Measurements from ENCODE around the gene FAM169A.

Gene FAM169A

GRCh38 chr5:74738406-74738805, 127.8 kb downstream of the FAM169A start:
- Histone ChIP-seq H3K27me3 (ENCODE audit: control insufficient read depth, insufficient read depth, low read length) (no peaks in the 10 kb centered on the region), H3K27ac (ENCODE audit: low read length) (no peak overlapping the region), H3K9me3 (ENCODE audit: control insufficient read depth, low read depth, low read length) (no peaks in the 10 kb centered on the region), H3K4me3 (ENCODE audit: low read length) (no peak overlapping the region), H3K36me3 (ENCODE audit: control insufficient read depth, low read depth, low read length) (peaks cover 51% of the 10 kb centered on the region), H3K4me1 (ENCODE audit: control insufficient read depth, low read depth, low read length) (no peaks in the 10 kb centered on the region), H3K9ac (ENCODE audit: low read length) (no peak overlapping the region)

GRCh38 chr5:74736759-74737158, 129.4 kb downstream of the FAM169A start:
- Histone ChIP-seq H3K27me3 (ENCODE audit: control insufficient read depth, insufficient read depth, low read length) (no peaks in the 10 kb centered on the region), H3K4me1 (ENCODE audit: control insufficient read depth, low read depth, low read length) (no peaks in the 10 kb centered on the region), H3K4me3 (ENCODE audit: low read length) (no peak overlapping the region), H3K9me3 (ENCODE audit: control insufficient read depth, low read depth, low read length) (no peaks in the 10 kb centered on the region), H3K9ac (ENCODE audit: low read length) (no peak overlapping the region), H3K36me3 (ENCODE audit: control insufficient read depth, low read depth, low read length) (peaks cover 53% of the 10 kb centered on the region), H3K27ac (ENCODE audit: low read length) (no peak overlapping the region)

All from iPS-18a (cell line).